OCI-LY1 (cell line): Measurements from ENCODE around the gene ADAT3.

Experiments used
- H2AFZ ChIP-seq: fragments of 200-600 bp; sonication (generic), shearing (Covaris generic); 2 replicates; pipeline ENCODE4 v1.6.0; 2014; ENCODE audit warnings: antibody characterized with exemption, mild to moderate bottlenecking, low read length
- H3F3A ChIP-seq: fragments of 200-600 bp; sonication (generic), shearing (Covaris generic); 2 replicates; pipeline ENCODE4 v1.6.0; 2014; ENCODE audit warnings: mild to moderate bottlenecking, antibody characterized with exemption, low read length, moderate library complexity; ENCODE audit not compliant: insufficient read depth
- H3K27ac ChIP-seq: fragments of 200-600 bp; sonication (generic); 2 replicates; pipeline ENCODE4 v1.5.1; 2014; ENCODE audit warnings: low read length, mixed run types, mild to moderate bottlenecking, low read depth; ENCODE audit not compliant: poor library complexity, severe bottlenecking
- H3K27me3 ChIP-seq: fragments of 200-600 bp; sonication (generic); 2 replicates; pipeline ENCODE4 v1.6.0; 2014; ENCODE audit warnings: antibody characterized with exemption, mild to moderate bottlenecking, low read length, moderate library complexity; ENCODE audit not compliant: insufficient read depth
- H3K36me3 ChIP-seq: fragments of 200-600 bp; sonication (generic); 2 replicates; pipeline ENCODE4 v1.6.1; 2014; ENCODE audit warnings: mild to moderate bottlenecking, antibody characterized with exemption, low read length, moderate library complexity, mixed read lengths; ENCODE audit not compliant: insufficient read depth
- H3K4me1 ChIP-seq: fragments of 200-600 bp; sonication (generic); 2 replicates; pipeline ENCODE4 v1.5.1; 2014; ENCODE audit warnings: mild to moderate bottlenecking, low read length, moderate library complexity; ENCODE audit not compliant: insufficient read depth, severe bottlenecking
- H3K4me2 ChIP-seq: fragments of 200-600 bp; sonication (generic), shearing (Covaris generic); 2 replicates; pipeline ENCODE4 v1.6.1; 2014; ENCODE audit warnings: low read length
- H3K4me3 ChIP-seq: fragments of 200-600 bp; sonication (generic); 2 replicates; pipeline ENCODE4 v1.5.1; 2014; ENCODE audit warnings: low read length, low read depth, mild to moderate bottlenecking, mixed read lengths; ENCODE audit not compliant: poor library complexity, severe bottlenecking
- H3K79me2 ChIP-seq: fragments of 200-600 bp; shearing (Covaris generic); 2 replicates; pipeline ENCODE4 v1.6.1; 2016; ENCODE audit warnings: mixed run types, low read length, mixed read lengths; ENCODE audit not compliant: insufficient read depth
- H3K9ac ChIP-seq: fragments of 200-600 bp; sonication (generic), shearing (Covaris generic); 2 replicates; pipeline ENCODE4 v1.6.1; 2014; ENCODE audit warnings: mild to moderate bottlenecking, low read length, mixed read lengths
- H3K9me2 ChIP-seq: fragments of 200-600 bp; sonication (generic), shearing (Covaris generic); 2 replicates; pipeline ENCODE4 v1.6.1; 2014; ENCODE audit warnings: low read depth, mild to moderate bottlenecking, low read length, mixed read lengths
- H3K9me3 ChIP-seq: fragments of 200-600 bp; shearing (Covaris generic); 2 replicates; pipeline ENCODE4 v1.6.1; 2014; ENCODE audit warnings: low read length, mixed read lengths
- H4K20me1 ChIP-seq: fragments of 200-600 bp; sonication (generic), shearing (Covaris generic); 2 replicates; pipeline ENCODE4 v1.6.0; 2016; ENCODE audit warnings: mild to moderate bottlenecking, low read length; ENCODE audit not compliant: insufficient read depth
- EZH2 ChIP-seq: fragments of 200-600 bp; sonication (generic), shearing (Covaris generic); IDR thresholded peaks from 2 replicates; pipeline ENCODE4 v1.8.0; 2017; ENCODE audit warnings: borderline replicate concordance, mixed run types, mild to moderate bottlenecking, antibody characterized with exemption, low read length, moderate library complexity, mixed read lengths
- TF ChIP-seq, protein P1 (sequence below): fragments of 200-600 bp; sonication (generic), shearing (Covaris generic); IDR thresholded peaks from 2 replicates; pipeline ENCODE4 v1.5.1; 2017; ENCODE audit warnings: mild to moderate bottlenecking, antibody characterized with exemption, low read length, moderate library complexity, mixed read lengths

ADAT3 gene

GRCh38 chr19:1911995-1912394 is 6.8 kb downstream of the ADAT3 start:
- H3K9me3 ChIP-seq = no peaks in the 10 kb centered on the region
- TF ChIP-seq, protein P1, sequence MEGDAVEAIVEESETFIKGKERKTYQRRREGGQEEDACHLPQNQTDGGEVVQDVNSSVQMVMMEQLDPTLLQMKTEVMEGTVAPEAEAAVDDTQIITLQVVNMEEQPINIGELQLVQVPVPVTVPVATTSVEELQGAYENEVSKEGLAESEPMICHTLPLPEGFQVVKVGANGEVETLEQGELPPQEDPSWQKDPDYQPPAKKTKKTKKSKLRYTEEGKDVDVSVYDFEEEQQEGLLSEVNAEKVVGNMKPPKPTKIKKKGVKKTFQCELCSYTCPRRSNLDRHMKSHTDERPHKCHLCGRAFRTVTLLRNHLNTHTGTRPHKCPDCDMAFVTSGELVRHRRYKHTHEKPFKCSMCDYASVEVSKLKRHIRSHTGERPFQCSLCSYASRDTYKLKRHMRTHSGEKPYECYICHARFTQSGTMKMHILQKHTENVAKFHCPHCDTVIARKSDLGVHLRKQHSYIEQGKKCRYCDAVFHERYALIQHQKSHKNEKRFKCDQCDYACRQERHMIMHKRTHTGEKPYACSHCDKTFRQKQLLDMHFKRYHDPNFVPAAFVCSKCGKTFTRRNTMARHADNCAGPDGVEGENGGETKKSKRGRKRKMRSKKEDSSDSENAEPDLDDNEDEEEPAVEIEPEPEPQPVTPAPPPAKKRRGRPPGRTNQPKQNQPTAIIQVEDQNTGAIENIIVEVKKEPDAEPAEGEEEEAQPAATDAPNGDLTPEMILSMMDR = no peak
- TF ChIP-seq EZH2 = no peak
- H3K4me2 ChIP-seq = no peak overlapping the region
- no peak overlapping the region for H3K4me3 ChIP-seq
- peaks cover 18% of the 10 kb centered on the region for H3K36me3 ChIP-seq
- H3K79me2 ChIP-seq = peaks cover 27% of the 10 kb centered on the region
- no peaks in the 10 kb centered on the region for H3F3A ChIP-seq
- H3K9me2 ChIP-seq = no peaks in the 10 kb centered on the region
- H4K20me1 ChIP-seq = no peaks in the 10 kb centered on the region
- no peak overlapping the region for H3K27ac ChIP-seq
- H3K9ac ChIP-seq = no peak overlapping the region
- no peaks in the 10 kb centered on the region for H3K27me3 ChIP-seq
- peaks cover 27% of the 10 kb centered on the region for H3K4me1 ChIP-seq
- no peak overlapping the region for H2AFZ ChIP-seq

- Histone ChIP-seq H3F3A (no peaks in the 10 kb centered on the region), H3K9ac (no peak overlapping the region), H3K4me2 (no peak overlapping the region), H3K4me3 (no peak overlapping the region), H4K20me1 (no peaks in the 10 kb centered on the region), H3K36me3 (peaks cover 21% of the 10 kb centered on the region), H3K9me2 (no peaks in the 10 kb centered on the region), H2AFZ (no peak overlapping the region), H3K27me3 (no peaks in the 10 kb centered on the region), H3K27ac (no peak overlapping the region), H3K9me3 (no peaks in the 10 kb centered on the region), H3K79me2 (peaks cover 19% of the 10 kb centered on the region), H3K4me1 (peaks cover 17% of the 10 kb centered on the region)
- no peak for TF ChIP-seq EZH2
- TF ChIP-seq, protein P1 = no peak
Observed at GRCh38 chr19:1912760-1913505, 7.7 kb downstream of the ADAT3 start.

DNA sequence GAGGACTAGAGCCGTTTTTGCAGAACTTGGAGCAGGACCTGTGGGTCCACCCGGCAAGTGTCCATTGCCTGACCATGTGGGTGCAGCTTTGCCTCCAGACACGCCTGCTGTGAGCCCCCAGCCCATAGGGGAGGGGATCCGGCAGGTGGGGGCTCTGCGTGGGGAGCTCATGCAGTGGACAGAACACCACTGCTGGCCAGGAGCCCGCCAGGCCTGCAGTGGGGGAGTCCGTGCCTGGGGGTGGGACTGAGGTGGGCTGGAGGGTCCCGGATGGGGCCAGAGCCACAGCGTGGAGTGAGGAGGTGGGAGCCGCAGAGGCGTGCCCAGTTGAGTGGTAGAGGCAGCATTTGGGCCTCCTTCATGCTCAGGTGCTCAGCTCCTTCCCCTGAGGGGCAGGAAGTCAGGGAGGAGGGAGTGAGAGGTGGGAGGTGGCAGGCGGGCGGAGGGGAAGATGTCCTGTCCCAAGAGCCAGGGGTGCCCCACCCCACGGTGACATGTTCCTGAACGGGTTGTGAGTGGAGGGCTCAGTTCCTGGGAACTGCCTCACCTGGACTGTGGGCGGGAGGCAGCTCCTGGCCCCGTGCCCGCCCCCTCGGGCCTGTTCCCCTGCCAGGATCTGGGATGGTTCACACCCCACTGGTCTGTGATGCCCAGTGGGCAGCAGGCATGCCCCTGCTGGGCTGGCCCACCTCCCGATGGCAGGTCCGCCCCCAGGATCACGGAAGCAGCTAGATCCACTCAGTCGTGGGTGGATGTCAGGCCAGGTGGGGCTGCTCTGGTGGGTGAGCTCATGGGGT is 8.8 kb downstream of the ADAT3 start:
- Histone ChIP-seq H3K79me2 (peaks cover 10% of the 10 kb centered on the region; the same call in 1 of the 2 replicates), H3K27ac (no peak overlapping the region), H3K36me3 (peaks cover 28% of the 10 kb centered on the region), H3K4me1 (peaks cover 7% of the 10 kb centered on the region), H3K27me3 (no peaks in the 10 kb centered on the region), H3K4me2 (no peak overlapping the region), H3K9me2 (no peaks in the 10 kb centered on the region), H3F3A (no peaks in the 10 kb centered on the region), H3K9ac (no peak overlapping the region), H3K4me3 (no peak overlapping the region), H3K9me3 (no peaks in the 10 kb centered on the region), H4K20me1 (no peaks in the 10 kb centered on the region), H2AFZ (no peak overlapping the region)
- TF ChIP-seq, protein P1 = no peak
- TF ChIP-seq EZH2 = no peak
